NB4 (cell line): ENCODE results near the gene VWA2.
"Not testable (repeated sequence)": the region's sequence is repeated elsewhere in the genome, so short reads cannot be mapped to it uniquely, and the experiment has no call there.

ENCODE experiments used
- DNase-seq: peaks from one replicate; pipeline ENCODE4 v3.0.0; 2010; ENCODE audit warnings: low read depth
- H3K4me3 ChIP-seq: one replicate; pipeline ENCODE4 v1.5.1; 2011; ENCODE audit warnings: mild to moderate bottlenecking, low read depth, low read length, moderate library complexity
- MYC ChIP-seq: IDR thresholded peaks from 2 replicates; pipeline ENCODE4 v1.6.1; 2011; ENCODE audit warnings: low read depth, low read length
- POLR2A ChIP-seq: IDR thresholded peaks from 2 replicates; pipeline ENCODE4 v1.6.1; 2011; ENCODE audit warnings: mild to moderate bottlenecking; ENCODE audit not compliant: insufficient read length; ENCODE audit errors: extremely low read depth
- TF ChIP-seq, protein P1 (sequence below): IDR thresholded peaks from 2 replicates; pipeline ENCODE4 v1.6.1; 2011; ENCODE audit warnings: low read depth, low read length
- TF ChIP-seq, protein P2 (sequence below): IDR thresholded peaks from one replicate; pipeline ENCODE4 v1.5.1; 2012; ENCODE audit warnings: low read depth, low read length

Gene VWA2

DNA sequence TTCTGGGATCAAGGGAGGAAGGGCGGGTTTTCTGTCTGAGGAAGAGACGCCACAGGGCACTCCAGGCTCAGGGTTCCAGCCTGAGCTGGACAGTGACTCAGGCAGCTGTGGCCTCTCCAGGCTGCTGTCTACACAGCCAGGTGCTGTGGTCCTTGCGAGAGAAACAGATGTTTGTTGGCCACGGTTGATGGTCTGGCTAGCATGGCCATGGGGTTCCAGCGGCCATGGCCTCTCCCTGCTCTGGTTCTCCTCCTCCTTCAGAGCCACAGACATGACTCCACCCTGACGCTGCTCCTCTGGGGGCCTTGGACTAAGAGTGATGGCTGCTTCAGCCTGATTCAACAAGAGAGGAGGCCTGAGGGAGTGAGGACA lies 89.4 kb downstream of the VWA2 start:
- no peak overlapping the region for H3K4me3 ChIP-seq
- TF ChIP-seq POLR2A (no peak), MYC (no peak)
- TF ChIP-seq, protein P1, sequence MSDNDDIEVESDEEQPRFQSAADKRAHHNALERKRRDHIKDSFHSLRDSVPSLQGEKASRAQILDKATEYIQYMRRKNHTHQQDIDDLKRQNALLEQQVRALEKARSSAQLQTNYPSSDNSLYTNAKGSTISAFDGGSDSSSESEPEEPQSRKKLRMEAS, result no peak
- TF ChIP-seq, protein P2, sequence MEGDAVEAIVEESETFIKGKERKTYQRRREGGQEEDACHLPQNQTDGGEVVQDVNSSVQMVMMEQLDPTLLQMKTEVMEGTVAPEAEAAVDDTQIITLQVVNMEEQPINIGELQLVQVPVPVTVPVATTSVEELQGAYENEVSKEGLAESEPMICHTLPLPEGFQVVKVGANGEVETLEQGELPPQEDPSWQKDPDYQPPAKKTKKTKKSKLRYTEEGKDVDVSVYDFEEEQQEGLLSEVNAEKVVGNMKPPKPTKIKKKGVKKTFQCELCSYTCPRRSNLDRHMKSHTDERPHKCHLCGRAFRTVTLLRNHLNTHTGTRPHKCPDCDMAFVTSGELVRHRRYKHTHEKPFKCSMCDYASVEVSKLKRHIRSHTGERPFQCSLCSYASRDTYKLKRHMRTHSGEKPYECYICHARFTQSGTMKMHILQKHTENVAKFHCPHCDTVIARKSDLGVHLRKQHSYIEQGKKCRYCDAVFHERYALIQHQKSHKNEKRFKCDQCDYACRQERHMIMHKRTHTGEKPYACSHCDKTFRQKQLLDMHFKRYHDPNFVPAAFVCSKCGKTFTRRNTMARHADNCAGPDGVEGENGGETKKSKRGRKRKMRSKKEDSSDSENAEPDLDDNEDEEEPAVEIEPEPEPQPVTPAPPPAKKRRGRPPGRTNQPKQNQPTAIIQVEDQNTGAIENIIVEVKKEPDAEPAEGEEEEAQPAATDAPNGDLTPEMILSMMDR, result no peak
- no peak for DNase-seq

DNA sequence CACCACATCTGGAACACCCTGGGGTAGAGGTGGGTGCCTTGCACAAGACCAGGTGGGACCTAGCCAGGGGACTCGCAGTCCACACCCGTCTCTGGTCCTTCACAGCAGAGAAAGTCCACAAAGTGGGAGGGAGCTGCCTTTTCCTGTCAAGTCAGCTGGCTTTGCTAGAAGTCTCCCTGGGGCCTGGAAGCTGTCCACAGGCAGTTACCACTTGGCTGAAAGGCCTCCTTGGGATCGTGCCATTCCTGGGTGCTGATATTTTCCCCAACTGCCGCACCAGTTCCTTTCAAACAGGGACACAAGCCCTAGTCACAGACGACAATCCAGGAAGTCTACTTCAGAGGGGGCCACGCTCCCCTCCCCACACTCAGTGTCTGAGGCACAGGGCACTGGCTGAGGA lies 89.8 kb downstream of the VWA2 start:
- TF ChIP-seq, protein P1, result no peak
- TF ChIP-seq, protein P2, result no peak
- TF ChIP-seq POLR2A (no peak), MYC (no peak)
- no peak overlapping the region for H3K4me3 ChIP-seq
- DNase-seq, result no peak

DNA sequence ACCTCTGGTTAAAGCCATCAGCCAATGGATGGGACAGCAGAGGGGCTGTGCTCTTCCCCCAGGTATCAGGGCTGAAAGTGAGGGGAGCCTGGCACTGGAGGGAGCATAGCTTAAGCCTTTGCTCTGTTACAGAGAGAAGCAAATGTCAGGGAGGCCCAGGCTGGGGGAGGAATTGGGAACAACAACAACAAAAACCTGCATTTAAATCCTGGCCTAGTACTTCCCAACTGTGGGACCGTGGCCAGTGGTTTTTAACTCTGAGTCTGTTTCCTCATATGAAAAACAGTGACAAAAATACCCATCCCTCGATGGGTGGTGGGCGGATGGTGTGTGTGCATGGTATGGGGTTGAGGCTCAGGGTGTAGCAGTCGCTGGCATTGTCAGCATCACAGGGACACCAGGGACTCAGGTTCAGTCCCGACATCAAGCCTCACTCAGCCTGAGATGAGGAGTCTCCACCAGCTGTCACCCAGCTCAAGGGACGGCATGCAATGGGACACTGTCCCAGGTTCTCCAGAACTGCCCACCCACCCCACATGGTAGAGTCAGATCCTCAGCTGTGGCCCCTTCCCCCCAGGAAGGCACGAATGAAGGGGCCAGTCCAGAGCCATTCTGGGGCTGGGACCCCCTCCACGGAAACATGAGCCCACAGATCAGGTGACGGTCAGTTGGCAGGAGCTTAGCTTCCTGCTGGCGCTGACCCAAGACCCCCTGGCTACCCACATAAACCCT lies 90.7 kb downstream of the VWA2 start:
- H3K4me3 ChIP-seq, result no peak overlapping the region
- TF ChIP-seq, protein P1, result no peak
- TF ChIP-seq MYC (no peak), POLR2A (no peak)
- TF ChIP-seq, protein P2, result no peak
- no peak for DNase-seq

DNA sequence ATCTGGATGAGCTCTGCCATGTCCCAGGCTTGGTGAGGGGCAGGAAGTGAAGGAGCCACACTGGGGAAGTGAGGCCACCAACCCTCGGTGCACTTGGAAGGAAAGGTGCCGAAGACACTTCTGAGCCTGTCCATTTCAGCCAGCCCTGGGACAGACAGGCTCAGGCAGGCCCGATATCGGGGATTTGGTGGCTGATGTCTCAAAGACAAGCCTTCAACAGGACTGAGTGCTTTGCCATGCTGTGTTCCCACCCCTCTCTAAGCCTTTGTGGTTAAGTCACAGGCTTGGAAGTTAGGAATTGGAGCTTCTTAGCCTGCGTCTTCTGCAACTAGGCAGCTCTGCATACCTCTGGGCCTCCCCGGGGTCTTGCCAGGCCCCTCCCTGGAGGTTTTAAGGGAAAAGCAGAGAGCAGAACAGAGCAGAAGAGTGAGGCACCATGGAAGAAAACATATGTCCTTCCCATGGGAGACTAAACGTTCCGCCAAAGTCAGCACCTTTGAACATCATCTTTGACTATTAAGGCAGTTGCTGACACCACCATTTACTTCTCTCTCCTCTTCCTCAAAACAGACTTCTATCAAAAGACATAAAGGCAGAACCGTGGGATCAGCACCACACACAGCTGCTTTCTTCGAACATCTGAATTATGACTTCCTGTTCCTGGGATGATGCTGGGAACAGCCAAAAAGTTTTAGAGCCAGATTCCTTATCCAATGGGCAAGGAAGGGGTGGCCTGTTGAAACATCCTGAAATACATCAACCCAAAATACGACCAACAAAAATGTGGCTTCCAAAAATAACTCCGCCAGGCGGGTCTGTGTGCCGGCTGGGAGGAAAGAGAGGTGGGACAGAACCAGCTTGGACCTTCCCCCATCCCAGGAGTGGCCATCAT lies 93.5 kb downstream of the VWA2 start:
- DNase-seq, result no peak
- TF ChIP-seq MYC (no peak), POLR2A (no peak)
- TF ChIP-seq, protein P1, result no peak
- TF ChIP-seq, protein P2, result no peak
- H3K4me3 ChIP-seq, result no peak overlapping the region

DNA sequence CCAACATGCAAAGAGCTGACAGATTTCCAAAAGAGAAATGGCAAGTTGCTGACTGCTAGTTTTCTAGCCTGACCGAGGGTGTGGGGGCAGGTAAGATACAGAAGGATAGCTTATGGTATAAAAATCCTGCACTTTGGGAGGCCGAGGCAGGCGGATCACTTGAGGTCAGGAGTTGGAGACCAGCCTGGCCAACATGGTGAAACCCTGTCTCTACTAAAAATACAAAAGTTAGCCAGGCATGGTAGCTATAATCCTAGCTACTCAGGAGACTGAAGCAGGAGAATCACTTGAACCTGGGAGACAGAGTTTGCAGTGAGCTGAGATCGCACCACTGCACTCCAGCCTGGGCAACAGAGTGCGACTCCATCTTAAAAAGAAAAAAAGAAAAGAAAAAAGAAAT lies 94.4 kb downstream of the VWA2 start:
- not testable (repeated sequence) for DNase-seq, H3K4me3 ChIP-seq

DNA sequence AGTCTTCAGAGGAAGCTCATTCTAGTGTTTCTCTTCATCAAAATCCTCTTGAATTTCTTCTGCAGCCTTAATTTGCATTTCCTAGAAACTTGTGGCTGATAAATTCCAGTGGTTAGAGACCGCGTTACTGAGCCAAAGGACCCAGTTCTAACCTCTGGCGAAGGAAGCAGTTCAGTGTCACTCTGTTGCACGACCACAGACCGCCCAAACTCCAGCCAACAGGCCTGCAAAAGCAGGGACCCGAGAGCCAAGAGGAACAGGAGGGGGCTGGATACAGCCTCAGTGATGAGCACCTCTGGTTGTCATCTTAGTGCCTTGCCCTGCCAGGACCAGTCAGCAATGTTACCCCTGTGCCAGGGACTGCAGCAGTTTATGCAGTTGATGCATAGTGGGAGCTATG lies 95.2 kb downstream of the VWA2 start:
- TF ChIP-seq, protein P1, result no peak
- TF ChIP-seq, protein P2, result no peak
- TF ChIP-seq MYC (no peak), POLR2A (no peak)
- no peak overlapping the region for H3K4me3 ChIP-seq
- DNase-seq, result no peak
